HCT116 (cell line): ENCODE data around the gene RBM19. TPM values are rescaled to one million over a fixed set of nuclear protein-coding genes. Genes with fewer than 3 reads are reported as not detected.

Experiments used
- ATAC-seq: fragments of 200-7000 bp; cut with Tn5 transposase; 2 replicates; pipeline ENCODE4 v1.9.1; 2020; ENCODE audit warnings: mild to moderate bottlenecking, moderate library complexity
- BruUV-seq: library from RNA; stranded (reverse); fragments of 400-500 nt; replicated peaks from 2 replicates; lab custom pipeline; 2021; lab: Mats Ljungman, UMichigan
- CTCF ChIA-PET: fragments of 300-600 bp; sonication (Branson Sonifier 250); formaldehyde crosslinking; loops from one replicate; lab custom pipeline; 2021; ENCODE audit warnings: antibody characterized with exemption; lab: Charles Lee
- POLR2A ChIA-PET: fragments of 300-600, 350-600 bp; sonication (Branson Sonifier 250); formaldehyde crosslinking; loops from one replicate; lab custom pipeline; 2021; ENCODE audit warnings: antibody characterized with exemption; lab: Charles Lee
- RAD21 ChIA-PET, 2 experiments: fragments of 300-600 bp; sonication (Branson Sonifier 250); formaldehyde crosslinking; loops; one replicate each; lab custom pipeline; 2023; ENCODE audit warnings: low total read pairs in 2 of 2; ENCODE audit not compliant: uncharacterized antibody in 2 of 2, unreplicated experiment in 2 of 2, low non-redundant PET in 1 of 2; lab: Charles Lee
- DNase-seq: peaks from one replicate; pipeline ENCODE4 v3.0.0-alpha.2; 2010; ENCODE audit warnings: low read depth, low spot score
- H2AFZ ChIP-seq: fragments of 200-600 bp; shearing (Covaris generic), sonication (generic); 2 replicates; pipeline ENCODE4 v1.6.1; 2017; ENCODE audit warnings: low read depth, mixed run types, mixed read lengths, antibody characterized with exemption, low read length; ENCODE audit not compliant: poor library complexity, severe bottlenecking
- H3K27ac ChIP-seq: 2 replicates; pipeline ENCODE4 v1.5.1; 2012; ENCODE audit warnings: low read depth, low read length
- H3K27me3 ChIP-seq: fragments of 200-600 bp; sonication (generic); 2 replicates; pipeline ENCODE4 v1.6.1; 2016; ENCODE audit warnings: mixed run types, low read length, mixed read lengths; ENCODE audit not compliant: insufficient read depth
- H3K36me3 ChIP-seq, 2 experiments: fragments of 200-500 bp in 1 of 2; fragments of 200-600 bp in 1 of 2; sonication (Bioruptor generic) in 1 of 2; sonication (generic) in 1 of 2; 2 replicates each; pipeline versions ENCODE4 v1.5.1 to v1.6.1; 2014 to 2016; ENCODE audit warnings: low read length in 2 of 2, inconsistent platforms in 1 of 2, mixed read lengths in 1 of 2, mixed run types in 1 of 2; ENCODE audit not compliant: insufficient read depth in 2 of 2, control insufficient read depth in 1 of 2
- H3K4me1 ChIP-seq, 2 experiments: fragments of 200-600 bp in 1 of 2; sonication (generic) in 1 of 2; 2 replicates each; pipeline versions ENCODE4 v1.5.1 to v1.6.1; 2012 to 2017; ENCODE audit warnings: low read length in 2 of 2, inconsistent platforms in 1 of 2, mild to moderate bottlenecking in 1 of 2, mixed read lengths in 1 of 2, mixed run types in 1 of 2, moderate library complexity in 1 of 2; ENCODE audit not compliant: insufficient read depth in 2 of 2, control insufficient read depth in 1 of 2
- H3K4me2 ChIP-seq: fragments of 200-600 bp; sonication (generic); 2 replicates; pipeline ENCODE4 v1.6.1; 2017; ENCODE audit warnings: mixed run types, low read length, mixed read lengths
- H3K4me3 ChIP-seq, 2 experiments: fragments of 200-600 bp in 1 of 2; sonication (generic) in 1 of 2; replicated peaks in 1 of 2; 2 replicates each; pipeline ENCODE4 v1.5.1; 2011 to 2016; ENCODE audit warnings: low read length in 2 of 2, control low read depth in 1 of 2, low read depth in 1 of 2, mild to moderate bottlenecking in 1 of 2, mixed read lengths in 1 of 2, mixed run types in 1 of 2
- H3K79me2 ChIP-seq: fragments of 200-600 bp; sonication (generic); 2 replicates; pipeline ENCODE4 v1.6.1; 2017; ENCODE audit warnings: mild to moderate bottlenecking, mixed run types, low read length, moderate library complexity, mixed read lengths; ENCODE audit not compliant: insufficient read depth
- H3K9ac ChIP-seq: fragments of 200-600 bp; sonication (generic); 2 replicates; pipeline ENCODE4 v1.6.1; 2016; ENCODE audit warnings: low read length, mixed read lengths
- H3K9me2 ChIP-seq: fragments of 200-600 bp; sonication (generic), shearing (Covaris generic); 2 replicates; pipeline ENCODE4 v1.6.1; 2017; ENCODE audit warnings: mixed run types, mild to moderate bottlenecking, moderate library complexity; ENCODE audit not compliant: insufficient read depth
- H3K9me3 ChIP-seq, 2 experiments: fragments of 200-500 bp in 1 of 2; fragments of 200-600 bp in 1 of 2; sonication (Bioruptor generic) in 1 of 2; sonication (generic) in 1 of 2; 2 replicates each; pipeline ENCODE4 v1.6.1; 2014 to 2017; ENCODE audit warnings: low read length in 2 of 2, mixed read lengths in 2 of 2, inconsistent platforms in 1 of 2, low read depth in 1 of 2, mild to moderate bottlenecking in 1 of 2, mixed run types in 1 of 2, moderate library complexity in 1 of 2; ENCODE audit not compliant: control insufficient read depth in 1 of 2, insufficient read depth in 1 of 2
- H4K20me1 ChIP-seq: fragments of 200-600 bp; sonication (generic), shearing (Covaris generic); 2 replicates; pipeline ENCODE4 v1.6.1; 2017; ENCODE audit warnings: mixed run types, mild to moderate bottlenecking, moderate library complexity; ENCODE audit not compliant: insufficient read depth
- CBX3 ChIP-seq: IDR thresholded peaks from 2 replicates; pipeline ENCODE4 v1.6.1; 2012; ENCODE audit warnings: low read depth
- CEBPB ChIP-seq: IDR thresholded peaks from 2 replicates; pipeline ENCODE4 v1.6.1; 2012; ENCODE audit warnings: low read depth
- EGR1 ChIP-seq: IDR thresholded peaks from 2 replicates; pipeline ENCODE4 v1.6.1; 2012; ENCODE audit warnings: low read depth
- EZH2 ChIP-seq: fragments of 200-600 bp; sonication (generic); IDR thresholded peaks from 2 replicates; pipeline ENCODE4 v1.6.1; 2017; ENCODE audit warnings: antibody characterized with exemption, mixed run types
- EZH2phosphoT487 ChIP-seq: fragments of 200-600 bp; IDR thresholded peaks from 2 replicates; pipeline ENCODE4 v1.6.1; 2018; ENCODE audit warnings: antibody characterized with exemption, borderline replicate concordance
- JUND ChIP-seq: IDR thresholded peaks from 2 replicates; pipeline ENCODE4 v1.6.1; 2012
- POLR2A ChIP-seq: IDR thresholded peaks from 2 replicates; pipeline ENCODE4 v1.7.0; 2011; ENCODE audit warnings: borderline replicate concordance; ENCODE audit not compliant: insufficient read depth, insufficient read length; ENCODE audit errors: extremely low read depth
- RAD21 ChIP-seq: IDR thresholded peaks from 2 replicates; pipeline ENCODE4 v1.6.1; 2012; ENCODE audit warnings: low read depth, mild to moderate bottlenecking
- REST ChIP-seq: IDR thresholded peaks from 2 replicates; pipeline ENCODE4 v1.6.1; 2012; ENCODE audit warnings: low read depth
- SIN3A ChIP-seq: IDR thresholded peaks from 2 replicates; pipeline ENCODE4 v1.6.1; 2012; ENCODE audit warnings: low read depth
- SP1 ChIP-seq: IDR thresholded peaks from 2 replicates; pipeline ENCODE4 v1.6.1; 2012; ENCODE audit warnings: low read depth
- SRF ChIP-seq: IDR thresholded peaks from 2 replicates; pipeline ENCODE4 v1.6.1; 2012; ENCODE audit warnings: low read depth
- TCF7L2 ChIP-seq: IDR thresholded peaks from 2 replicates; pipeline ENCODE4 v1.7.0; 2011; ENCODE audit warnings: borderline replicate concordance, inconsistent platforms; ENCODE audit not compliant: insufficient read depth, insufficient read length; ENCODE audit errors: extremely low read depth
- YY1 ChIP-seq: IDR thresholded peaks from 2 replicates; pipeline ENCODE4 v1.6.1; 2011; ENCODE audit warnings: low read length, low read depth, moderate library complexity, mild to moderate bottlenecking; ENCODE audit not compliant: insufficient replicate concordance; ENCODE audit errors: extremely low read depth
- ZBTB33 ChIP-seq: IDR thresholded peaks from 2 replicates; pipeline ENCODE4 v1.6.1; 2011; ENCODE audit warnings: mild to moderate bottlenecking, low read length, moderate library complexity; ENCODE audit not compliant: insufficient replicate concordance; ENCODE audit errors: extremely low read depth
- intact Hi-C: fragments of 100-400 bp; cut with micrococcal nuclease; formaldehyde crosslinking; loops from 2 replicates; pipeline ENCODE4 v1.10.0; 2022
- total RNA-seq: library from RNA; stranded (reverse); gene quantifications from one replicate; pipeline ENCODE4 v1.2.1, GENCODE V29; 2021; ENCODE audit not compliant: unreplicated experiment
- TF ChIP-seq, protein P1 (sequence below), 3 experiments: fragments of 200-600 bp in 1 of 3; sonication (generic) in 1 of 3; IDR thresholded peaks in 2 of 3; conservative IDR thresholded peaks in 1 of 3; 2 replicates each; pipeline ENCODE4 v1.5.1; 2012 to 2017; ENCODE audit warnings: low read depth in 2 of 3, low read length in 2 of 3, antibody characterized with exemption in 1 of 3, borderline replicate concordance in 1 of 3, control low read depth in 1 of 3, mild to moderate bottlenecking in 1 of 3, mixed read lengths in 1 of 3, mixed run types in 1 of 3, moderate library complexity in 1 of 3; ENCODE audit not compliant: insufficient read depth in 1 of 3

Gene RBM19
- total RNA-seq, 1 experiment from 2014 or later: 30.7 TPM

GRCh38 chr12:113866496-113866895 lies 99.6 kb downstream of the RBM19 start:
- no peak for DNase-seq
- no peaks in the 10 kb centered on the region for H3K27me3 ChIP-seq
- no peaks in the 10 kb centered on the region for H3K79me2 ChIP-seq
- H3K4me3 ChIP-seq: no peak overlapping the region
- no peak overlapping the region for H3K9ac ChIP-seq
- H3K27ac ChIP-seq: no peak overlapping the region
- TF ChIP-seq RAD21: no peak
- TF ChIP-seq EZH2phosphoT487: no peak
- TF ChIP-seq TCF7L2: no peak
- TF ChIP-seq POLR2A: no peak
- TF ChIP-seq REST: no peak
- no peak for TF ChIP-seq ZBTB33
- TF ChIP-seq SP1: no peak
- no peak for TF ChIP-seq EZH2
- no peak for TF ChIP-seq EGR1
- TF ChIP-seq, protein P1, sequence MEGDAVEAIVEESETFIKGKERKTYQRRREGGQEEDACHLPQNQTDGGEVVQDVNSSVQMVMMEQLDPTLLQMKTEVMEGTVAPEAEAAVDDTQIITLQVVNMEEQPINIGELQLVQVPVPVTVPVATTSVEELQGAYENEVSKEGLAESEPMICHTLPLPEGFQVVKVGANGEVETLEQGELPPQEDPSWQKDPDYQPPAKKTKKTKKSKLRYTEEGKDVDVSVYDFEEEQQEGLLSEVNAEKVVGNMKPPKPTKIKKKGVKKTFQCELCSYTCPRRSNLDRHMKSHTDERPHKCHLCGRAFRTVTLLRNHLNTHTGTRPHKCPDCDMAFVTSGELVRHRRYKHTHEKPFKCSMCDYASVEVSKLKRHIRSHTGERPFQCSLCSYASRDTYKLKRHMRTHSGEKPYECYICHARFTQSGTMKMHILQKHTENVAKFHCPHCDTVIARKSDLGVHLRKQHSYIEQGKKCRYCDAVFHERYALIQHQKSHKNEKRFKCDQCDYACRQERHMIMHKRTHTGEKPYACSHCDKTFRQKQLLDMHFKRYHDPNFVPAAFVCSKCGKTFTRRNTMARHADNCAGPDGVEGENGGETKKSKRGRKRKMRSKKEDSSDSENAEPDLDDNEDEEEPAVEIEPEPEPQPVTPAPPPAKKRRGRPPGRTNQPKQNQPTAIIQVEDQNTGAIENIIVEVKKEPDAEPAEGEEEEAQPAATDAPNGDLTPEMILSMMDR (IDR thresholded peaks at IDR 0.05 in 2 of 3, conservative IDR thresholded peaks at IDR 0.05 in 1 of 3; ENCODE audit: borderline replicate concordance in 1 of 3, insufficient read depth in 1 of 3, low read depth in 2 of 3, low read length in 2 of 3): no peak
- TF ChIP-seq SIN3A: no peak
- no peak for TF ChIP-seq CEBPB
- TF ChIP-seq JUND: no peak
- TF ChIP-seq CBX3: no peak
- no peak for TF ChIP-seq YY1
- TF ChIP-seq SRF: no peak
- TF ChIP-seq, all 23 proteins: peak for 0
- RAD21 ChIA-PET: no interaction called here
- H2AFZ ChIP-seq: no peak overlapping the region
- no peak for ATAC-seq
- CTCF ChIA-PET: interaction anchor here (1.2 kb wide), 1 partner anchor 10 kb away, joined by 3 read pairs; no protein-coding TSS in a partner anchor
- no peaks in the 10 kb centered on the region for H3K9me3 ChIP-seq
- no peak overlapping the region for H3K4me2 ChIP-seq
- no peaks in the 10 kb centered on the region for H3K36me3 ChIP-seq
- POLR2A ChIA-PET: no interaction called here
- no peaks in the 10 kb centered on the region for H3K9me2 ChIP-seq
- intact Hi-C loops: loop anchor here (5.0 kb wide), 1 partner anchor 46 kb away; no protein-coding TSS in a partner anchor
- no TSS peak for BruUV-seq
- no peaks in the 10 kb centered on the region for H4K20me1 ChIP-seq
- H3K4me1 ChIP-seq: 0 out of 4 replicates have a peak, but pooled peaks cover 0 to 3% of the 10 kb centered on the region in 2 experiments
